HG02970 (cell line): ENCODE results near the gene COL27A1.
"Not testable (repeated sequence)": the region's sequence is repeated elsewhere in the genome, so short reads cannot be mapped to it uniquely, and the experiment has no call there.

Experiments used
- ATAC-seq: cut with Tn5 transposase; IDR thresholded peaks from one replicate; pipeline ENCODE4 v1.9.1; 2021; ENCODE audit warnings: mild to moderate bottlenecking, moderate library complexity, moderate number of reproducible peaks; ENCODE audit not compliant: unreplicated experiment, low FRiP score

COL27A1 gene

DNA sequence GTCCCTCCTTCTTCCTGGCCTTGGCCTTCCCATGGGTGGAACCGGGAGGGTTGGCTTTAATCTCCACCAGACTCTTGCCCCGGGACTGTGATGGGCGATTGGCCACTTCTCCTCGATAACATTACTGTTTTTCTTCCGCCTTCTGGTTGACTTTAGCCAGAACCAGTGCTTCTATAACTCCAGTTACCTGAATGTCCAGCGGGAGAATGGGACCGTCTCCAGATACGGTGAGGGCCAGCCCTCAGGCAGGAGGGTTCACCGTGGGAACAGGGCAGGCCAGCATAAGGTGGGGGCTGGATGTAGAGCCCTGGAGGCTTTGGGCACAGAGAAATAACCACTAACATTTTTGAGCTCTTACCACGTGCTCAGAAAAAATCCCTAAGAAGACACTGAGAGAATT lies 175.3 kb downstream of the COL27A1 start:
- ATAC-seq = no peak

DNA sequence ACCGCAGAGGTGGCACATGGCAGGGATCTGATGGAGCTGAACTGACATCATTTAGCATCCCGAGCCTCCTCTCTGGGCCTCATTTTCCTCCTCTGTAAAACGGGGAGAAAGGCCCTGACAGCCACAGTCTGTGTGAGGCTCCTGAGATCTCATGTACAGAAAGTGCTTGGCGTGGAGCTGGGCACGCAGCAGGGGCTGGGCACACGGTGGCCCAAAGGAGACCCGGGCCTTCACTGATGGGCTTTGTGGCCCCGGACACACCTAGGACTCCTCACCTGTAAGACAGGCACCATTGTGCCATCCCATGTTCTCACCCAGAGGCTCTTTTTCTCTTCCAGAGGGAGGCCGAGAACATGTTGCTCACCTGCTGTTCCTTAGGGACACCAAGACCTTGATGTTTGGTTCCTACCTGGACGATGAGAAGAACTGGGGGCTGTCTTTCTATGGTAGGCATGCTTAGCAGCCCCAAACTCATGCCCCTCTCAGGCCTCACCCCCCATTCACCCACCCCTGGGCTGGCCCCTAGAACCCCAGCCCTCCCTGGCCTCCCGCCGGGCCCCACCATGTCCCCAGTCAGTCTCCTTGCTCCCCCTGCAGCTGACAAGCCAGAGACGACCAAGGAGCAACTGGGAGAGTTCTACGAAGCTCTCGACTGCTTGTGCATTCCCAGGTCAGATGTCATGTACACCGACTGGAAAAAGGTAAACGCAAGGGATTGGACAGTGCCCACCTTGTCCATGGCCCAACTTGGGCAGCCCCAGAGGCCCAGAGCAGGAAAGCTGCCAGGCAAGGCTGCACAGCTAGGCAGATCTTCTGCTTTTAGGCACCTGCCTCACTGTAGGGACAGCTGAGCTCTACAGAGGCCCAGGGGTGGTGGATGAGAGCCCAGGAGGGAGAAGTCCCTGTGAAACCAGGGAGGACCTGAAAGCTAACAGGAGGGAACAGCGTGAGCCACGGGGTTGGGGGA lies 176.2 kb downstream of the COL27A1 start:
- not testable (repeated sequence) for ATAC-seq

- not testable (repeated sequence) for ATAC-seq
Measured at GRCh38 chr9:114332474-114333040, 177.2 kb downstream of the COL27A1 start.

- ATAC-seq = not testable (repeated sequence)
Measured at GRCh38 chr9:114333718-114334117, 178.4 kb downstream of the COL27A1 start.

DNA sequence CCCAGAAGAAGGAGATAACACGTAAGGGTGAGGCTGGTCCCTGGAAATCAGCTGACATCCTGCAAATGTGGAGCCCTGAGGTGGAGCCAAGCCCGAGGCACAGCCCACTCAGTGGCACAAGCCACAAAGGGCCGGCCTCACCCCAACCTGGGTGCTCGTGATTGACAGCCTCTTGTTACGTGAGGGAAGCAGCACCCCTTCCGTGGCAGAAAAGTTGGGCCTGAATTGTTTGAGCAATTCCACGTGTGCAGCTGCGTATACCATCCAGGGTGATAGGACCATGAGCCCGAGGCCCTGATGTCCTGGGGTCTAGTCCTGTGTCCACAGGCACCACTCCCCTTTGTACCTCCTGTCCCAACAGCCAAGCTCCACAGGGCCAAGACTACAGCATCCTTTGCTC lies 179.2 kb downstream of the COL27A1 start:
- ATAC-seq = no peak

- no peak for ATAC-seq
Measured at GRCh38 chr9:114335745-114336144, 180.4 kb downstream of the COL27A1 start.

DNA sequence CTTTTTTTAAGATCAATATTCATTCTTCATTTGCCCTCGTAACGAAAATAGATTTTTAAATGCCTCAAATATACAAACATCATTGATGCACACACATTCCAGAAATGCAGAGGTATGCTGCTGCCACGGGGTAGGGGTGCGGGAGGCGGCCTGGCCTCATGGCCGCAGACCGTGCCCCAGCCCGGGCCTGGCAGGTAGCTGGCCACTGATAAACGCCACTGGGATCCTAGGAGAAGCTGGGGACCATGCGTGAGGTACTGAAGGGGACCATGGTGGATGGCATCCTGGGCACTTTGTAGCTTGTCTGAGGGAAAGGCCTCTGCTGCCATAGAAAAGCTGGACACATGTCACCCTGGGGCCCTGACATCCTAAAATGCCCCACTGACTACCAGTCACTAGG lies 180.8 kb downstream of the COL27A1 start:
- ATAC-seq = no peak

GRCh38 chr9:114336699-114337395 lies 181.5 kb downstream of the COL27A1 start:
- ATAC-seq = no peak

- no peak for ATAC-seq
Measured at GRCh38 chr9:114338187-114338586, 182.8 kb downstream of the COL27A1 start.

GRCh38 chr9:114339130-114339908 lies 184.0 kb downstream of the COL27A1 start:
- no peak for ATAC-seq

DNA sequence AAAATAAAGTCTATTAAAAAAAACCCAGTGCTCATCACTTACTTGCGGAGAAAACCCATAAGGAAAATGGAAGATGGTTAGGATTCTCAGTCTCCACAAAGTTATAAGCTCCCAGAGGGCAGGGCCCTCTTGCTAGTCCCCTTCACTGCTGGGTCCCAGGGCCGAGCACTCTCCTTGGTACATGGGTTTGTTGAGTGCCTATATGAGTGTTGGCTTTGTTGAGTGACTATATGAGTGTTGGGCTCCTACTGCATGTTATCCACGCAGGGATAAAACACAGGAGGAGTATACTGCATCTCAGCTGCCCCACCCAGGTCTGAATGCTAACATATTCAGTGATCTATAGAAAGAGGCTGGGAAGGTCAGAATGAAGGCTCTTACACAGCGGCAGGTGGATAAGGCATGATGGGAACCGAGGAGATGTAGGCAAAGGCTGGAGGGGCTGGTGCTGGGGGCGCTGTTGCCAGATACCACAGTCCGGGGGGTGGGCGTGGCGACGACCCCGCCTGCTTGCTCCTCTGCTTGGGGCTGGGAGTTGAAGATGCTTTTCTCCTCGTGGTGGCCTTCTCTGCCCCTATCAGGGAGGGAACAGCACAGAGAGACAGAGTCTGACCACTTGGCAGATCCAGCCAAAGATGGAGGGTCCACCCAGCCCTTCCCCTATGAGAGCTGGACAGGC lies 186.0 kb downstream of the COL27A1 start:
- ATAC-seq = no peak

DNA sequence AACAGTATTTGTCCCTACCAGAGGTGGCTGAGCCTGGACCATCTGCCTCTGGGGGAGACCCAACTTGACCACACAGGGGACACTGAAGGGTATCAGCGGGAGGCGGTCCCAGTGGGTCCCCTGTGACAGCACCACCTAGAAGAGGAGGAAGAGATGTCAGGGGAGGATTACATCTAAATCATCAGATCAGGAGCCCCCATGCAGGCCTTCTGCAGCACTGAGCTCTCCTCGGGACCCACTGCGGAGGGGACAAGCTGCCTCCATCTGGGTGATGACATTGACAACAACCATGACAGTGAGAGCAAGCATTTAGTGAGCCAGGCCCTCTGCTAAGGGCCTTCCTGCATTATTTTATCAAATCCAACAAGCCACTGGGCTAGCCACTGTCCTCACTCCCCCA lies 186.7 kb downstream of the COL27A1 start:
- no peak for ATAC-seq

GRCh38 chr9:114342755-114343440 lies 187.6 kb downstream of the COL27A1 start:
- ATAC-seq = no peak

GRCh38 chr9:114343471-114344187 lies 188.3 kb downstream of the COL27A1 start:
- no peak for ATAC-seq

DNA sequence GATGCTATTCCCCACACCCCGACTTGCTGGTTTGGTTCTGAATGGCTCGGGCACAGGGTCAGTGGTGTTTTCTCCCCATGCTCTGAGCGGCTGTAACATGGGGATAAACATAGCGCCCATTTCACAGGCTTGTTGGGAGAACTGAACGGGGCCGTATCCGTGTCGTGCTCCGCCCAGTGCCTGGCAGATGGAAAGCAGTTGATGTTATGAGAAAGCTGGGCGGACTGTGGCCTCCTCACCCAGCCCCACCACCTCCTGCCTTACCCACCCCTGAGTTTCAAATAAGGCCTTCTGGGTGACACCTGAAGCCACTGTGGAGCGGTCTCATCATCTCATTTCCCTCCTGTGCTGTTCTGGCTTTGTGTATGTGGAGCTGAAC lies 188.8 kb downstream of the COL27A1 start:
- ATAC-seq = no peak

DNA sequence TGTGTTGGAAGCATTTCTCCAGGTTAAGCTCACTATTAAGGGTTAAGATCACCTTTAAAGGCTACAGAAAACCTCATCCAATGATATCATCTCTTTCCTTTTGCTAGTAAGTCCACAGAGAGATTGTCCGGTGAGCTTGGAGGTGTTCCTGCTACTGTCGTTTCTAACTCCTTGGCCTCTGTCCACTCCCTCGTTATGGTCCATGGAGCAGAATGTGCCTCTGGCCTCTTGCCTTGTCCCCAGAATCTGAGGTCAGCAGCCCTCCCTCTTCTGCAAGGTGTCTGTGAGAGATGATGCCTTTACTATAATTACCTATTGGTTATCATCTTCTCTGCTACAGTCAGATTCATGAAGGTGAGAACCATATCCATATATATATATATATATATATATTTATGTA lies 189.4 kb downstream of the COL27A1 start:
- no peak for ATAC-seq

DNA sequence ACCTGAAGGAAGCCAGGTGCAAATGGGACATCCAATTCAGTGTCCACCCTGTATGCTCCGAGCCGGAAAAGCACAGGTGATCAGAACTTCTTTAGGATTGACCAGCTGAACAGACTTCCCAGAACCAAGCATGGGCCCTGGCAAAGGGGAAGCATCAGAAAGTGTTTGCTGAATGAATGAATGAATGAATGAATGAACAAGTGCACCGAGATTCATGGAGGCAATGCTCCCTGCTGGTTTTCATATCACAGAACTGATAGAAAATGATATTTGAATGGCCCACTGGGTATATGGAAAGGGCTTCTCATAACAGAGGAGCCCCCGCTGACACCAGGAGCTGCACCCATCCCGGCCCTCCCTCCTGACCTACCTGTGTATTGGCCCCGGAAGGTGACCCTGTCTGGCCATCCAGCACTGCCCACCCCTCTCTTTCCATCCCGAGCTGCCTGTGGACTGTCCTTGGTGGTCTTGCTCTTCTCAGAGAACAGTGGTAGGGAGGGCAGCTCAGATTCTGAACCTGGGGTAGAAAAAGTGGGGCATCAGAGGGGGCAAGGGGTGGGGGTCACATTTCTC lies 190.2 kb downstream of the COL27A1 start:
- no peak for ATAC-seq

DNA sequence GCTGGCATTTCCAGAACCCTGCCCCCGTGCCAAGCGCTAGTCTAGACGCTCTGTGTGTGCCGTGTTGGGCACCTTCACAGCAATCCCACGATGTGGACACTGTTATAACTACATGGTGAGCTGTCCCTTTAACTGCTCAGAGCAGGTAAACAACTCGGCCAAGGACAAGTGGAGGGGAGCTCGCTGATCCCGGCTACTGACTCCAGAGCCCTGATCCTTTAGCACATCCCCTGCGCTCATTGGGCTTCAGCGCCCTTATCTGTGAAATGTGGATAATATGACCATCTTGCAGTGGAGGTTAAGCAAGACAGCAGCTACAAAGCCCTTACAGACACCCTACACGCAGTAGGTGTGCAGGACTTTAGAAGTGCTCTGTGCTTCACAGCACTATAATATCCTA lies 190.8 kb downstream of the COL27A1 start:
- ATAC-seq = no peak
